ENCODE measurements around the gene SAPCD1. TPM values are rescaled to one million over a fixed set of nuclear protein-coding genes. Genes with fewer than 3 reads are reported as not detected.

The SAPCD1 gene
- total RNA-seq, 1 experiment from 2014 or later: 3.2 TPM

DNA sequence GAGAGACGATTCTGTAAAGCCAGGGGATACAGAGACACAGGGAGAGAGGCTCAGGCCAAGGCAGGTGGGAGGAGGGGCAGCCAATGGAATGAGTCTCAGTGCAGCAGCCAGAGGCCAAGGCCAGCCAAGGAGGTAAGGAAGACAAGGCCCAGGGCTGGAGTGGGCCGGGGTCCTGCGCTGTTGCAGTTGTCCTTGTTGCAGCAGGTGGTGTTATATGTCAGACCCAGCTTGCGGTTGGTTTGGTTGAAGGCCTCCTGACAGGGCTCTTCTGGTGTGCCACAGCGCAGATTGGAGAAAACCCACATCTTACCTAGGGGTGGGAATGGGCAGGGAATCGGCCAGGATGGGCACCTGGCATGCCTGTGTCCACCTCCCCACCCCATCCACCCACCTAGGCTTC lies 43.5 kb upstream of the SAPCD1 start:
- H2BK15ac ChIP-seq (ENCODE audit: low read depth, low read length): no peak overlapping the region

More for the DNA sequence above, 43.5 kb upstream of the SAPCD1 start:
- Histone ChIP-seq H3K79me1 (ENCODE audit: insufficient read depth, low read depth, low read length, poor library complexity, severe bottlenecking) (no peaks in the 10 kb centered on the region), H4K20me1 (ENCODE audit: control insufficient read depth, insufficient read depth, insufficient read length) (no peaks in the 10 kb centered on the region), H2AFZ (ENCODE audit: low read length) (no peak overlapping the region), H3K56ac (ENCODE audit: insufficient read length, low read depth, low read length) (no peak overlapping the region), H4K8ac (replicated peaks; ENCODE audit: insufficient read length, low read depth, low read length) (no peak overlapping the region), H3K23ac (ENCODE audit: insufficient read length, low read depth, low read length) (no peak overlapping the region), H3K9me3 (ENCODE audit: control insufficient read depth, low read depth, low read length) (no peaks in the 10 kb centered on the region), H2BK20ac (ENCODE audit: low read depth, low read length, poor library complexity, severe bottlenecking) (no peak overlapping the region), H3K4ac (ENCODE audit: low read depth, low read length) (no peak overlapping the region), H3K4me1 (ENCODE audit: insufficient read depth, low read length) (peaks cover 10% of the 10 kb centered on the region; the same call in 1 of the 2 replicates), H3T11ph (ENCODE audit: low read length) (no peak overlapping the region), H2BK120ac (ENCODE audit: low read depth, low read length, poor library complexity, severe bottlenecking) (no peak overlapping the region), H3K4me2 (ENCODE audit: insufficient read depth, insufficient read length, low read length) (no peak overlapping the region), H3K14ac (ENCODE audit: insufficient read depth, low read length) (no peak overlapping the region), H3K27me3 (ENCODE audit: insufficient read depth, low read length) (no peaks in the 10 kb centered on the region), H3K27ac (ENCODE audit: insufficient read length, low read depth, low read length) (no peak overlapping the region), H2AK5ac (ENCODE audit: insufficient read length, low read length) (no peak overlapping the region), H4K5ac (ENCODE audit: insufficient read length, low read depth, low read length) (no peak overlapping the region), H2BK12ac (ENCODE audit: insufficient read length, low read depth, low read length) (no peak overlapping the region), H4K91ac (ENCODE audit: insufficient read length, low read depth, low read length) (no peak overlapping the region), H2BK5ac (ENCODE audit: insufficient read length, low read length) (no peak overlapping the region), H3K18ac (ENCODE audit: insufficient read length, low read depth, low read length) (no peak overlapping the region), H3K79me2 (ENCODE audit: insufficient read depth, low read length) (no peaks in the 10 kb centered on the region), H3K23me2 (ENCODE audit: insufficient read length, low read depth, low read length, poor library complexity, severe bottlenecking) (no peaks in the 10 kb centered on the region), H3K9ac (ENCODE audit: extremely low read depth, insufficient read length, low read length) (no peak overlapping the region)
- TF ChIP-seq CTCF (conservative IDR thresholded peaks at IDR 0.05): no peak
- Mint-ChIP-seq H3K27ac (peak overlapping the region in 2 of 3 experiments; percentile 87 to 90; a peak in 3 of 7 replicates), H3K9me3 (no peaks in the 10 kb centered on the region), H3K4me3 (peak overlapping the region in 1 of 2 experiments; percentile 13; a peak in 2 of 5 replicates), H3K4me1 (peaks cover 27 to 38% of the 10 kb centered on the region in 2 experiments), H3K36me3 (ENCODE audit: insufficient read depth in 1 of 3, low read depth in 3 of 3) (no peaks in the 10 kb centered on the region), H3K27me3 (ENCODE audit: low read depth) (no peaks in the 10 kb centered on the region)
- DNase-seq: no peak
- no CpG with 5 or more reads among the region's 6 CpGs for WGBS (ENCODE audit: extremely low coverage, insufficient read length, low lambda C conversion rate)
